Hippocampal formation (tissue), 2 donors: ENCODE measurements around the gene NINJ2.
"Not testable (repeated sequence)": the region's sequence is repeated elsewhere in the genome, so short reads cannot be mapped to it uniquely, and the experiment has no call there.

Experiments used
- DNase-seq, 2 donors: peaks; one replicate each; lab custom pipeline; 2025; lab: John Stamatoyannopoulos, UW

The NINJ2 gene

DNA sequence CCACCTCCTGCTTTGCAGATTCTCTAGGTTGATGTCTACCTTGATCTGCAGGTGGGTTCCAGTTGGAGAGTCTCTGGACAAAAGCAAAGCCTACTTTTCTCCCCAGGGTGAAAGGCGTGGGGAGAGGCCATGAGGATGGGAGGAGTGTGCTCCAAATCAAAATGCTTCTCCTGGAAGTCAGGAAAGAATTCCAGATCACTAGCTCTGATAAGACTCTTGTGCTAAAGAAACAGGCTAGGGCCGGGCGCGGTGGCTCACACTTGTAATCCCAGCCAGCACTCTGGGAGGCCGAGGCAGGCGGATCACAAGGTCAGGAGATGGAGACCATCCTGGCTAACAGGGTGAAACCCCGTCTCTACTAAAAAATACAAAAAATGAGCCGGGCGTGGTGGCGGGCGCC is 21.9 kb downstream of the NINJ2 start:
- DNase-seq: not testable (repeated sequence)

DNA sequence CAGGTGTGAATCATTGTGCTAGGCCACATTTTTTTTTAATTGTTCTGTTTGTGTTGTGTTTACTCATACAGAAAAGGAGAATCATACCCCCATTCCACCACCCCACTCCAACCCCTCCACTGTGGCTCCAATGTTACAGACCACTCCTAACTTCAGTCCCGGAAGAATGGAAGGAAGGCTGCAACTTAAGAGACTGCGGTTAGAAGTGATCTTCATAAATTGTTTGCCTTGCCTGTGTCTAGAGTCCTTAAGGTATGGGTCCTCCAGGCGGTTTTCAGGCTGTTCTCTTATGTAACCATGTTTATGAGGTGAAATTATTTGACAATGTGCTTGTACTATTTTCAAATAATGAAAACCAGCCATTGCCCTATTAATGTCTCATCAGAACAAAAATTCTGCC is 22.5 kb downstream of the NINJ2 start:
- no peak for DNase-seq

DNA sequence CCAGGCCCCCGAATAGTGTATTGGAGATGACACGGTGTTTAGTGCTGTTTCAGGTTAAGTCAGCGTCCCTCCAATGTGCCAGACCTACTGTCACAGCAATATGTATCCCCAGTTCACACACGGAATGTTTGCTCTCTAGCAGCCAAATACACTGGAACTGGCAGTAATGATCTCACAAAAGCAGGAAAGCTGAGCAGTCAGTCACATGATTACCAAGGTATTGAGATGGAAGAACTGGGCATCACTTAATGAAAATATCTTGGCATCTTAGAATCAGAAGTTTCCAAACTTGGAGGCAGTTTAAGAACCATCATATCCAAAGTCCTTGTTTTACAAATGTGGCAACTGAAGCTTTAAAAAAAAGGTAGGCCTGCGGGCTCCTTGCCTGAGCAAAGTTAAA is 23.3 kb downstream of the NINJ2 start:
- no peak for DNase-seq

DNA sequence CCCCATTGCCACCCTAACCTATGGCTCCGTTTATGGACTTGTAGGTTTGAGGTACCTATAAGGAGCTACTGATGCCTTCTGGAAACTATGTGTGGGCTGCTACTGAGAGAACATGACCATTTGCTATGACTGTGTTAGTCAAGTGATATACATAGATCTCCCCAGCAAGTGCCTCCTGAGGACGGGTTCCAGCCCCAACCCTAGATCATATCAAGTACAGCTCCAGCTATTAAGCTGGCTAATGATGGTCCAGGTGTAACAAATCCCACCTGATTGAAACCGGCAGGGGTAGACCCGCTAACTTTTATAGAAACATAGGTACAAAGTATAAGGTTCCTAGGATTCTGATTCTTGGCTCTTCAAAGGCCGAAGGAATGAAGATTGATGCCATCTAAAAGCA is 23.7 kb downstream of the NINJ2 start:
- no peak for DNase-seq

DNA sequence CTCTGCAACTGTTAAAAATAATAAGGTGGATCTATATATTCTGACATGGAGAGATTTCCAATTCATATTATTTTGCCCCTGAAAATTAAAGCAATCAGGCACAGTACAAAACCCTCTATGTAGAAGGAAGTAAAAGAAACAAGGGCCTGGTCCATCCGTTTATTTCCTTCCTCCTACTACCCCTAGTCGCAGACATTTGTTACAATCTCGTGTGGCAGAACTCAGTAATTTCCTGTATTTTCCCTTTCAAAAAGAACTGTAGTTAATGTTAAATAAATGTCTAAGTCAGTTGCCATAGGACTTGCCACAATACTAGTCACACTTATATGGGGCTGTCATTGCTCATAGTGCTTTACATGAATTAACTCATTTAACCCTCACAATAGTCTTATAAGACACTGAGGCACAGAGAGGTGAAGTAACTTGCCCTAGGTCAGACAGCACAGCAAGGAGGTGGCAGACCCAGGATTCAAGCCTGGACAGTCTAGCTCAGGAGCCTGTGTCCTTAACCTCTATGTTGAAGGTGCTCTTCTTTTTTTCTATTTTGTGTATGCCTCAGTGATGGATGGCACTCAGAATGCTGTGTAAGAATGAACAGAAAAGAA is 24.2 kb downstream of the NINJ2 start:
- no peak for DNase-seq

DNA sequence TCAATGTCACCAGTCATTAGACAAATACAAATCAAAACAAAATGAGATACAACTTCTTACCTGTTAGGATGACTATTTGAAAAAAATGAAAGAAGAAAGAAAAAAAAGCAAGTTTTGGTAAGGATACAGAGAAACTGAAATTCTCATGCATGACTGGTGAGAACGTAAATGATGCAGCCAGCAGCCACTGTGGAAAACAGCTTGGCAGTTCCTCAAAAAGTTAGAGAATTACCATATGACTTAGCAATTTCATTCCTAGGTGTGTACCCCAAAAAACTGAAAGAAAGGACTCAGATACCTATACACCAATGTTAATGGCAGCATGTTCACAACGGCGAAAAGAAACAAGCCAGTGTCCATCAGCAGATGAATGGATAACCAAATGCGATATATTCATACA is 26.6 kb downstream of the NINJ2 start:
- DNase-seq: no peak

DNA sequence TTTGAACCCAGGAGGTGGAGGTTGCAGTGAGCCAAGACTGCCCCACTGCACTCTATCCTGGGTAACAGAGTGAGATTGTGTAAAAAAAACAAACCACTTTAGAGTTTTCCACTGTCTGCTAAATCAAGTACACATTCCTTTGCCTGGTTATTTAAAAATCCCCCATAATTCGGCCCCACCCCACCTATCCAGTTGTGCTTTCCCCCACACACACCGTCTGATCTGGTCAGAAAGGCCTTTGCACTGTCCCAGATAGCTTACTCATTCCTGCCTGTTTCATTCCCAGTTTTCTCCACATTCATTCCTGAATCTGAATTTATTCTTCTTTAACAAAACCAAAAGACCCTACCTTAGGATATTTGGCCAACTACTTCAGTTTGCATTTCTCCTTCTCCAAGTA is 29.5 kb downstream of the NINJ2 start:
- DNase-seq: no peak

DNA sequence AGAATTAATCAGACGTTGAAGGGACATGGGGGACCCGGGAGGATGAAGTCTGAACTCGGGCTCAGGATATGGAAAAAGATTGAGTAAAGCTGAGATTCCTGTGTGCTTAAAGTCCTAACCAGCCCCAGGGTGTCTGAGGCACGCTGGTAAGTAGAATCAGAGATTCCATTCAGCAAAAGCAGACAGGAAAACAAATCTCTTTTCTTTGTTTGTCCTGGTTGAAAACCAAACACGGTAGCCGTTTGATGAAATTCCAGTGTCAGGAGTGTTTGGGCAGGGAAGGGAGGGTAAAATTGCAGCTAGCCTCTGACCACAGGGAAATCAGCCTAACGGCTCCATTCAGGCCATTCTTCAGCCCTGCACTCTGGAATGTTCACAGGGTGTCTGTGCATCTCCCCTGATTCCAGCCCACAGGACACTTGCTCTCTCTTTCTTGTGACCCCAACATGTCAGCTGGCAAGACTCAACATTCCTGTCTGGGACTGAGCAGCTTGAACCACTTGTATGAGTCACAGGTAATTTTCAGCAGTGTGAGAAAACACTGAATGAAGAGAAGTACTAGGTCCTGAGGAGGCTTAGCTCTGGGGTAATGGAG is 31.0 kb downstream of the NINJ2 start:
- no peak for DNase-seq

DNA sequence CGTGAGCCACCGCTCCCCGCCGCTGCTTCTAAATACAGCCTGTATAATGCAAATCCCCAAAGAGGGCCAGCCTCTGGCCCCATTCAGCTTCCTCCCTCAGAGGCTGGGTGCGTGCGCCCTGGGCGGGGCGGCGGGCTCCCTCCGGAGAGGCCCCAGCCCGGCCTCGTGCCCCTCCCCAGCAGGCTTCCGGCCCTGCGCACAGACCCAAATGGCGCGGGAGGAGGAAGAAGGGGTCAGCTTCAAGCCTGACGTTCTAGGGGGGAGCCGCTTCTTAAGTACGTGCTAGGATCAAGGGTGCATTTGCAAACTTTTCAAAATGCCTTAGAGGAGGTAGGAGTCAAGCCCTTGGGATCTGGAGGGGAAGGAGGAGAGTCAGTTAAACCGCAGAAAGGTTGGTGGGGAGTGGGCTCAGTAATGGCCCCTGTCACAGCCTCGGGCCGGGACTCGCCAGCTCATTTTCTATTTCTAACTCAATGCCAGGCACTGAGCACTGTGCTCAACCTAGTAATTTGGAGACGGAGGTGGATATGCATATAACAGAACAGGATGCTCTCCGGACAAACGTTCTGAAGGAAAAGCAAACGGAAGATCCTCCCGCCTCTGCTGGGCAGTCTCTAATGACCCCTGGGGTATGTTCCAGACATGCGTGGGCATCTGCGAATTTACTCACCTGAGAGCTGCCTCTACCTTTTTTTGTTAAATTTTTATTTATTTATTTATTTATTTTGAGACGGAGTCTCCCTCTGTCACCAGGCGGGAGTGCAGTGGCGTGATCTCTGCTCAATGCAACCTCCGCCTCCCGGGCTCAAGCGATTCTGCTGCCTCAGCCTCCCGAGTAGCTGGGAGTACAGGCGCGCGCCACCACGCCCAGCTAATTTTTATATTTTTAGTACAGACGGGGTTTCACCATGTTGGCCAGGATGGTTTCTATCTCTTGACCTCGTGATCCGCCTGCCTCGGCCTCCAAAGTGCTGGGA is 32.3 kb downstream of the NINJ2 start:
- peak in 1 of 2 donors; percentile 33 for DNase-seq

DNA sequence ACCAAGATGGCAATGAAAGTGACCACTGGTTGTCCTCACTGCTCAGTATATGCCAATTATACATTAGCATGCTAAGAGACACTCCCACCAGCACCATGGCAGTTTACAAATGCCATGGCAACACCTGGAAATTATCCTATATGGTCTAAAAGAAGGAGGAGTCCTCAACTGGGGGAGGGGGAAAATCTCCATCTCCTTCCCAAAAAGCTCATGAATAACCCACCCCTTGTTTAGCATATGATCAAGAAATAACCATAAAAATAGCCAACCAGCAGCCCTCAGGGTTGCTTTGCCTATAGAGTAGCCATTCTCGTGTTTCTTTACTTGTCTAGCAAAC is 34.5 kb downstream of the NINJ2 start:
- DNase-seq: not testable (repeated sequence)

DNA sequence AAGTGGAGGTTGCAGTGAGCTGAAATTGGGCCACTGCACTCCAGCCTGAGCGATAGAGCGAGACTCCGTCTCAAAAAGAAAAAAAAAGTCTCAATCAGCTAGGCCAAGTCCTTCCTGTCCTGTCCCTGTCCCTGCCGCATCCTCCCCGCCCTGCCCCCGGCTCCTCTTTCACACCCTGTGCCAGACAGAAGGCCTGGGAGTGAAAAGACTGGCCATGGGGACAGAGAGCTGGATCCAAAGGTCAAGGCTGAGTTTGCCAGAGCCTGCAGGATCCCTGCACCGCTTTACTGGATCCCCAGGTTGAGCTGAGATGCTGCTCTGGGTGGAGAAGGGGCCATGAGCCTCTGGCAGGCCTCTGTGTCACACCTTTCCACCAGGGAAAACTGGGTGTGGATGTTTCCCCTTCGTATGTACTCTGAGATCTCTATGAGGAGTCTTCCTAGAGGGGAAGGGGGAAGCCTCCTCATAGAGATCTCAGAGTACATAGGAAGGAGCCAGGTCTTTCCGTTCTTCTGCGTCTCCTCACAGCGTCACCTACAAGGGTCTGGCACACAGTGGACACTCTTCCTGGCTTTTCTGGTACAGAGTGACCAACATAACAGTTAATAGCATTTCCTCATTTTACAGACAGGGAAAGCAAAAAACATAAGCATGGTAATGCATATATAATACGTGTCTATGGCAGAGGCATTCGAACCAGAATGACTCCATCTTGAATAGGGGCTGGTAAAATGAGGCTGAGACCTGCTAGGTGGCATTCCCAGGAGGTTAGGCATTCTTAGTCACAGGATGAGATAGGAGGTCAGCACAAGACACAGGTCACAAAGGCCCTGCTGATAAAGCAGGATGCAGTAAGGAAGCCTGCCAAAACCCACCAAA is 35.1 kb downstream of the NINJ2 start:
- no peak for DNase-seq

DNA sequence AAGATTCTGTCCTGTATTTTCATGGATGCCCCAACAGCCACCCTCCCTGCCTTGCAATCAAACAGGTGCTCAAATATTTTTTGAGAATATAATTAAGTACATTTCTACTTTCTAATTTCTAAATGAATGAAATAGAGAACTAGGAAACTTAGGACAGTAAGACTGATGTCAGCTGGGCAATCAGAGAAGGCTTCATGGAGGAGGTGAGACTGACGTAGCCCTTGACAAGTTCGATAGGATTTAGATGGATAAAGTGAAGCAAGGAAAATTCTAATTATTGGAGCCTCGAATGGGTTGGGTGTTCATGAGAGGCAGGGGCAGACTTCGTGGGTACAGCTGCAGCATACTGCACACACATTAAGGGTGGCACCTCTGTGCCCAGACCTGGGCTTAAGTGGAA is 36.0 kb downstream of the NINJ2 start:
- DNase-seq: no peak

DNA sequence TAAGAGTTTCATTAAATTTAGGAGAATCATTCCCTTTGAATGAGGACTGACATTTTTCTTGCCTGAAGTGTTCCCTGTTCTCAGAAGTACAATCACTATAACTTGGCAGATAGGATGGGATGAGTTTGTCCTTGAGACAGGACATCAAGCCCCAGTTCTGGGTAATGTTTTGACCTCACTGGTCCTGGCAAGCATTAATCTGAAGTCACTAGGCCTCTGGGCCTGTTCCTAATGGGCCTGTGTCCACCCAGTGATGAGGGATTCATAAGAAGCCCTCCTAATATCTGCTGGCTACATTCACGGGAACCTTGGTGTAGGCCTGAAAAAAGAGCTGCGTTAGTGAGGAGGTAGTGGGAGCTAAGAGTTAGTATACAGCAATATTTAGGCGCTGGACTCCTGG is 37.2 kb downstream of the NINJ2 start:
- no peak for DNase-seq

DNA sequence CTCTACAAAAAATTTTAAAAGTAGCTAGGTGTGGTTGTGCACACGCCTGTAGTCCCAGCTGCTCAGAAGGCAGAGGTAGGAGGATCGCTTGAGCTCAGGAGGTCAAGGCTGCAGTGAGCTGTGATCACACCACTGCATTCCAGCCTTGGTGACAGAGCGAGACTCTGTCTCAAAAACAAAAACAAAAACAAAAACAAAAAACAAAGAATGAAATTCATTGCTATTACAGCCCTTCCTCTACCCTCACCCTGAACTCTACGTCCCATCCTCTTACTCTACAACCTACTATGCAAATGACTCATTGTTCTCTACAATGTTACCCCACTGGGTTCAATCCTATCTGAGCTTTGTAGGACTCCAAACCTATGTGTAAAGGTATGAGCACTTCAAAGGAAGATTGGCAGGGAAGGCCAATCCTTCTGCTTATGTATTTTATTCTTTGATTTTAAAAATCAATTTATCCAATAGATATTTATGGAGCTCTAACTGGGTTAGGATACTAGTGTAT is 39.3 kb downstream of the NINJ2 start:
- DNase-seq: no peak

DNA sequence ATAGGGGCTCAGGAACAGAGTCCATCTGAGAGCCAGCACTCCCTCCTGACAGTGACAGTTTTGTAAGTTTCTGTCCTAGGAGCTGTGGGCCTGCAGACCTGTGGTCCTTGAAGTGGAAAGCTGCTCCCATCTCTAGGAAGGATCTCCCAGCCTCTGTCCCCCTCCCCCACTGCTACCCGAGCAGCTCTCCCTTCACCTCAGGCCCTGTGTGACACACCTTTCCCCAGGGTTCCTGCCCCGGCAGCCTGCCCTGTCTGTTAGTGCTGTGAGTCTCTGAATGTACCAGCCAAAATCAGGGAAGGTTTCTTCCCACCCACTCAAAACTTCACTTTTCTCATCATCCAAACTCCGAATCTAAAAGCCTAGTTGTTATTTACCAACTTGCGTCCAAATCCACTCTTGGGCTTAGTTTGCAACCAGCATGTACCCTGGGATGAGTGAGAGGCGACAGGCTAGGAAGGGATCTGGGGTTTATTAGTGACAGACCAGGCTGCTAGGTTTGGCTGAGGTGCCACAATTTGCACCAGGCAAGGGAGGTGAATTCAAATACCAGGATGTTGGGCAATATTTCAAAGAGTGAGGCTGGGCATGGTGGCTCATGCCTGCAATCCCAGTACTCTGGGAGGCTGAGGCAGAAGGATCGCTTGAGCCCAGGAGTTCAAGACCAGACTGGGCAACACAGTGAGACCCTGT is 39.9 kb downstream of the NINJ2 start:
- no peak for DNase-seq

DNA sequence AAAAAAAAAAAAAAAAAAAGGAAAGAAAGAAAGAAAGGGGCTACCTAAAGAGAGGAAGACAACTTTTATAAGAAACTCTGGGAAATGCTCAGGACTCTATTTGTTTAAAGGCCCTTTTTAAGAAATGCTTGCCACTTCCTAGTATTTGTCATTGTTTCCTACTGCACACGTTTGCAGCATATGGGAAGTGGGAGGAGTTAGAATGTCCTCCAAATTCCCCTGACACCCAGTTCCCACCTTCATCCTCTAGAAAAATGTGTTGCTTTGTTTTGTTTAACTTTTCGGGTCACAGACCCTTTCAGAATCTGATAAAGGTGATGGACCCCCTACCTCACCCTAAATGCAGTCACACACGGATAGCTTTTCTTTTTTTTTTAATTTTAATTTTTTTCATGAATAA is 40.8 kb downstream of the NINJ2 start:
- DNase-seq: no peak

DNA sequence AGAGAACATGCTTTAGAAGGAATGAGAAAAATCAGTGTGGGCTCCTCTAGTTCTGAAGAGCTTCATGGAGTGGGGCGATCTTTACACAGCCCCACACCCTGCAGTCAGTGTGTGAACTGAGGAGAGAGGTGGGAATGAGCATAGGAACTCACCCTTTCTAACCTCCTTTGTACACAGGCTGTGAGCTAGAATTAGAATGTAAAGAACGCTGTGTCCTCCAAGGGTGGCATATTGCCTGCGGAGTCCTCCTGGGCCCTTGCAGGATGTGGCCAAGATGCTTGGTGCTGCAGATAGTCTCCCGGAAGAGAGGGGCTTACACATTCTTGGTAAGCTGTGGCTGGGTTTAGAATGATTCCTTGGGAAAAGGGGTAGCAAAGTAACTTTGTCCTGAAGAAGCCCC is 43.9 kb downstream of the NINJ2 start:
- no peak for DNase-seq

DNA sequence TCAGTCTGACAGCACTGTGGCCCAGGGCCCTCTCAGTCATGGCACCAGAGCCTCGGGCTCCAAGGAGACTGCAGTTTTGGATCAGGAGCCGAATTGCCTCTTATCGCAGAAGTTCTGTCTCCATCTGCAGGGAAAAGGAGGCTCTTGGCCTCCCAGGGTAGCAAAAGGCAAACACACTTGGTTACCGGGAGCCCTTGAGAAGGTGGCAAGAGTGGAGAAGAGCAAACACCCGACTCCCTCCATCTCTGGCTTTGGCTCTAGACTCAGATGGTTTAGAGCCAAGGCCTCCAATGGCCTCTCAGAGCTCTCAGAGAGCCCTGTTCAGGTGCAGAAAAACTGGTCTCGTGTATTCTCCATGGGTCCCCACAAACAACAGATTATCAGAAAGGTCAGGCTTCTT is 44.6 kb downstream of the NINJ2 start:
- DNase-seq: no peak

DNA sequence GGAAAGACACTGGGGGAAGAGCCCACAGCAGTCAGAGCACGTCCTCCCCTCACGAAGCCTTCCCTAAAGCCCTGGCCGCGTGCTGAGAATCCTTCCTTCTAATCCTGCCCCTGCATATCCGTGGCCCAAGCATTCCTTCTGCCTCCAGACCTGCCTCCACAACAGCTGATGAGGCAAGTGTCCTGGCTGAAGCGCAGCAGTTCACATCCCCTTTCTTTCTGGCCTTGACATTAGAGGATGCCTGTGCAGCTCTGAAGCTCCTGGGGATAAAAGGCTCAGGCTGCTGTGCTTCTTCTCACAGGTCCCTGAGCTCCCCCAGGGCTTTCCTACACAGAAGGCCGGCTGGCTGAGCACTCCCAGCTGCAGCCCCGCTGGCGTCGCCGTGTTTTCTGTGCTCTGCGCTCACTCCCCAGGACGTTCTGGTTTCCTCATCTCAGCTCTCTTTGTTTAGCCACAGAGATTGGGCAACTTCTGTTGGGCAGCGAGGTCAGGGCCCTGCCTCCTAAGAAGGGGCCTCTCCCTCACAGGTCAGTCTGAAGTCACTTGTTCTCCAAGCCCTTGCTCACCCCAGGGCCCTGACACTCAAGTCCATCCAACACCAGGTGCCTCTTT is 45.8 kb downstream of the NINJ2 start:
- DNase-seq: peak in 1 of 2 donors; percentile 37

DNA sequence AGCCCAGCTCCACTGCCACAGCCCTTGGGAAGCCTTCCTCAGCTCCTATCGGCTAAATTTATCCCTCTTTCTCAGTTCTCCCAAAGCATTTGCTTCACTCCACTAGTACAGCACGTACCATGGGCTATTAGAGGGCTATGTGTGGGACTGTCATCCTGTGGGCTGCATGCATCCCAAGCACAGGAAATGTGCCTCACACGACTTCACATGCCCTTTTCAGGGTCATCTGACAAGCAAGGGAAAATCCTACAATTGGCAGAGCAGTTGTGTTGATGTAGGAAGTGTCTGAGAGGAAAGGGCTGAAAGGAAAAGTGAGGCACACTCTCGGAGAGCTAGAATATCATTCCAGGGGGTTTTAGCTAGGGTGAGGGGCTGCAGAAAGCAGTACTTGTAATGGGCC is 47.6 kb downstream of the NINJ2 start:
- DNase-seq: no peak

DNA sequence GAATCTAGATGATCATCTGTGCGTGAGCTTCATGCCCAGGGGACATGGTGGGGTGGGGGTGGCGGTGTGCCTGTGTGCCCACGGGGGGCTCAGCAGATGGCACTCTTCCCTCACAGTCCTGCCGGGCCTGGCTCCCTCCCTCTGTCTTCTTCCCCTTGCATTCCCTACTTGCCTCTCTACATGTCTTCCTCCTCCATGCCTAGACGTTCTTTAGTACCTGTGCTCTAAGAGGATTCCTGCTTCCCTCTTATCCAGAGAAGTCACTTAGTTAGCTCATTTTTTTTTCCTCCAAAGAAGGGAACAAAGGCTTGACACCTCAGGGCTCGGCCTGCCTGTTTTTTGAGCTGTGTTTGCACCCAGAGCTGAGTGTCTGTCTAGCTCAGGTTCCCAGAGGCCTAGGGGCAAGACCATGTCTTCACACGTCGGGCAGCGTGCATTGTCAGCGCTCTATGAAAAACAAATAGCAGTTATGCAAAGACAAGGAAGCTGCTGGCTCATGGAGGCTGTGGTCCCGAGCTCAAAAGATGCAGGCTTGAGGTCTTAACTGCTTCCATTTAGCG is 48.8 kb downstream of the NINJ2 start:
- DNase-seq: peak; percentile 30 to 37
